Neural cell (in vitro differentiated cells): ENCODE results near the gene FAM229A. TPM values are rescaled to one million over a fixed set of nuclear protein-coding genes. Genes with fewer than 3 reads are reported as not detected.

Experiments used
- H2AFZ ChIP-seq: fragments of 200-600, 300-800 bp; sonication (generic), shearing (Covaris generic); 2 replicates; pipeline ENCODE4 v1.6.0; 2014; ENCODE audit warnings: low read depth, mild to moderate bottlenecking, antibody characterized with exemption, low read length, moderate library complexity
- H3F3A ChIP-seq: fragments of 200-600 bp; shearing (Covaris generic); 2 replicates; pipeline ENCODE4 v1.6.1; 2016; ENCODE audit warnings: mild to moderate bottlenecking, moderate library complexity, mixed read lengths, antibody characterized with exemption, low read length; ENCODE audit not compliant: insufficient read depth, poor library complexity, severe bottlenecking
- H3K27ac ChIP-seq: fragments of 200-600, 300-800 bp; sonication (generic), shearing (Covaris generic); 2 replicates; pipeline ENCODE4 v1.5.1; 2014; ENCODE audit warnings: mild to moderate bottlenecking, low read length, moderate library complexity
- H3K27me3 ChIP-seq: fragments of 300-800, 200-600 bp; sonication (generic), shearing (Covaris generic); 2 replicates; pipeline ENCODE4 v1.6.0; 2014; ENCODE audit warnings: mild to moderate bottlenecking, low read depth, low read length, moderate library complexity; ENCODE audit not compliant: insufficient read depth
- H3K36me3 ChIP-seq: fragments of 300-800, 200-600 bp; sonication (generic), shearing (Covaris generic); 2 replicates; pipeline ENCODE4 v1.5.1; 2014; ENCODE audit warnings: mild to moderate bottlenecking, antibody characterized with exemption, low read length, moderate library complexity; ENCODE audit not compliant: insufficient read depth
- H3K4me2 ChIP-seq: fragments of 300-800, 200-600 bp; sonication (generic), shearing (Covaris generic); 2 replicates; pipeline ENCODE4 v1.6.0; 2014; ENCODE audit warnings: mild to moderate bottlenecking, low read length
- H3K4me3 ChIP-seq: fragments of 300-800, 200-600 bp; sonication (generic), shearing (Covaris generic); 2 replicates; pipeline ENCODE4 v1.5.1; 2014; ENCODE audit warnings: mild to moderate bottlenecking, low read length, moderate library complexity
- H3K79me2 ChIP-seq: fragments of 200-600 bp; shearing (Covaris generic); replicated peaks from 2 replicates; pipeline ENCODE4 v1.6.0; 2014; ENCODE audit warnings: mild to moderate bottlenecking, low read length, moderate library complexity; ENCODE audit not compliant: insufficient read depth
- H3K9ac ChIP-seq: fragments of 300-800, 200-600 bp; sonication (generic), shearing (Covaris generic); 2 replicates; pipeline ENCODE4 v1.6.1; 2016; ENCODE audit warnings: mild to moderate bottlenecking, low read length, mixed read lengths
- H3K9me2 ChIP-seq: fragments of 200-600 bp; shearing (Covaris generic); 2 replicates; pipeline ENCODE4 v1.6.1; 2016; ENCODE audit warnings: mild to moderate bottlenecking, low read length, mixed read lengths; ENCODE audit not compliant: insufficient read depth
- H3K9me3 ChIP-seq: fragments of 200-600, 300-800 bp; sonication (generic), shearing (Covaris generic); 2 replicates; pipeline ENCODE4 v1.6.1; 2016; ENCODE audit warnings: mild to moderate bottlenecking, mixed run types, low read length, moderate library complexity, mixed read lengths
- H4K20me1 ChIP-seq: fragments of 200-600 bp; shearing (Covaris generic); 2 replicates; pipeline ENCODE4 v1.6.1; 2016; ENCODE audit warnings: mild to moderate bottlenecking, mixed run types; ENCODE audit not compliant: insufficient read depth
- CTCF ChIP-seq: fragments of 450-650 bp; IDR thresholded peaks from 2 replicates; pipeline ENCODE4 v1.5.1; 2014; ENCODE audit warnings: antibody characterized with exemption, mild to moderate bottlenecking, moderate library complexity; ENCODE audit not compliant: poor library complexity, severe bottlenecking
- EP300 ChIP-seq: fragments of 450-650 bp; conservative IDR thresholded peaks from 2 replicates; pipeline ENCODE4 v1.6.1; 2014; ENCODE audit warnings: antibody characterized with exemption, mild to moderate bottlenecking, moderate library complexity; ENCODE audit not compliant: poor library complexity, severe bottlenecking
- EZH2 ChIP-seq: fragments of 200-600, 300-800 bp; shearing (Covaris generic), sonication (generic); IDR thresholded peaks from 2 replicates; pipeline ENCODE4 v1.6.1; 2014; ENCODE audit warnings: antibody characterized with exemption, low read length, borderline replicate concordance, mild to moderate bottlenecking; ENCODE audit not compliant: insufficient read depth, poor library complexity, severe bottlenecking
- POLR2AphosphoS5 ChIP-seq: IDR thresholded peaks from 2 replicates; pipeline ENCODE4 v1.6.1; 2012
- REST ChIP-seq: IDR thresholded peaks from 2 replicates; pipeline ENCODE4 v1.6.1; 2012; ENCODE audit warnings: borderline replicate concordance
- TAF1 ChIP-seq: IDR thresholded peaks from 2 replicates; pipeline ENCODE4 v1.6.1; 2012; ENCODE audit warnings: low read depth
- polyA plus RNA-seq: library from polyadenylated mRNA; depleted of rRNA; stranded (reverse); fragments of >200 nt; gene quantifications from 2 replicates; pipeline ENCODE4 v1.2.3, GENCODE V29; 2014

FAM229A gene
- polyA plus RNA-seq, 1 donor from 2014 or later: 6.1 TPM

- no peak for TF ChIP-seq REST
- TF ChIP-seq EZH2: no peak
These were observed 44.0 kb downstream of the FAM229A start (continued) for GRCh38 chr1:32318127-32318869.

- H3K27me3 ChIP-seq: no peaks in the 10 kb centered on the region
- no peak overlapping the region for H3K4me2 ChIP-seq
- H3K27ac ChIP-seq: no peak overlapping the region
- no peaks in the 10 kb centered on the region for H3K9me2 ChIP-seq
- H3F3A ChIP-seq: no peaks in the 10 kb centered on the region
- no peaks in the 10 kb centered on the region for H3K9me3 ChIP-seq
- TF ChIP-seq POLR2AphosphoS5 (no peak), CTCF (no peak), REST (no peak), EZH2 (no peak), TAF1 (no peak), EP300 (no peak)
- no peaks in the 10 kb centered on the region for H4K20me1 ChIP-seq
- H3K36me3 ChIP-seq: no peaks in the 10 kb centered on the region
- H2AFZ ChIP-seq: no peak overlapping the region
- H3K9ac ChIP-seq: no peak overlapping the region
- H3K79me2 ChIP-seq: no peaks in the 10 kb centered on the region
- H3K4me3 ChIP-seq: no peak overlapping the region
These were observed 45.4 kb downstream of the FAM229A start for GRCh38 chr1:32316903-32317277.
